Adrenal gland (tissue), 5 donors: ENCODE measurements around the gene CCL2.

ENCODE experiments used
- CTCF ChIP-seq, 6 experiments: fragments of 450-650 bp in 4 of 6; fragments of 200-600 bp in 2 of 6; sonication (generic) in 1 of 6; IDR thresholded peaks; 1 replicate in 5 of 6; 2 replicates in 1 of 6; pipeline versions ENCODE4 v1.5.1 to v1.8.0; 2016 to 2021; ENCODE audit warnings: antibody characterized with exemption in 6 of 6, mild to moderate bottlenecking in 2 of 6, moderate library complexity in 1 of 6
- POLR2A ChIP-seq, 2 donors: fragments of 450-650 bp; IDR thresholded peaks; one replicate each; pipeline ENCODE4 v1.6.1; 2017; ENCODE audit warnings: antibody characterized with exemption in 2 of 2, mild to moderate bottlenecking in 2 of 2, moderate library complexity in 1 of 2
- donor health status: DM: no; HTN: no; CAD: no.

- TF ChIP-seq CTCF (IDR thresholded peaks at IDR 0.05) (no peak), POLR2A (IDR thresholded peaks at IDR 0.05) (no peak)
Measured at GRCh38 chr17:34276826-34277225, 21.7 kb downstream of the CCL2 start.
